Natural killer cell treated with Interleukin-12 subunit alpha and Interleukin-12 subunit beta and Interleukin-15 and Interleukin-18, amount 100 ng/mL, for 72 hours (primary cell): Measurements from ENCODE around the gene PAM. TPM values are rescaled to one million over a fixed set of nuclear protein-coding genes. Genes with fewer than 3 reads are reported as not detected.

ENCODE experiments used
- ATAC-seq, 2 donors: fragments of 150-1000 bp; cut with Tn5 transposase in 1 of 2; sonication (Bioruptor Pico), chemical (Tn5 transposase) in 1 of 2; 2 replicates each; pipeline ENCODE4 v1.10.0; 2021
- DNase-seq: peaks from one replicate; pipeline ENCODE4 v3.0.0; 2022; ENCODE audit warnings: low spot score
- H3K27ac Mint-ChIP-seq, 2 donors: 1 replicate in 1 of 2; 2 replicates in 1 of 2; pipeline ENCODE4 v1.8.0; 2022; ENCODE audit warnings: mixed read lengths in 2 of 2, mild to moderate bottlenecking in 1 of 2, moderate library complexity in 1 of 2
- H3K27me3 Mint-ChIP-seq, 2 donors: 1 replicate in 1 of 2; 2 replicates in 1 of 2; pipeline ENCODE4 v1.8.0; 2022; ENCODE audit warnings: mixed read lengths in 2 of 2
- H3K36me3 Mint-ChIP-seq: one replicate; pipeline ENCODE4 v1.8.0; 2022; ENCODE audit warnings: mixed read lengths
- H3K4me1 Mint-ChIP-seq, 2 donors: 1 replicate in 1 of 2; 2 replicates in 1 of 2; pipeline ENCODE4 v1.8.0; 2022; ENCODE audit warnings: low read depth in 2 of 2, mixed read lengths in 2 of 2, mild to moderate bottlenecking in 1 of 2
- H3K4me3 Mint-ChIP-seq: one replicate; pipeline ENCODE4 v1.8.0; 2022; ENCODE audit warnings: mixed read lengths
- H3K9me3 Mint-ChIP-seq: 2 replicates; pipeline ENCODE4 v1.8.0; 2022; ENCODE audit warnings: mixed read lengths
- total RNA-seq, 2 donors: library from RNA; stranded (reverse); gene quantifications; one replicate each; pipeline ENCODE4 v1.2.3, GENCODE V29; 2022

PAM gene
- total RNA-seq, 2 donors from 2014 or later = 86.3 to 124 TPM

GRCh38 chr5:102815540-102816332 is 60.6 kb downstream of the PAM start:
- Mint-ChIP-seq H3K4me3 (peak overlapping the region; percentile 11), H3K27me3 (no peaks in the 10 kb centered on the region), H3K27ac (peak overlapping the region; percentile 8 to 9), H3K4me1 (peaks cover 28 to 30% of the 10 kb centered on the region in 2 donors), H3K36me3 (no peaks in the 10 kb centered on the region), H3K9me3 (peaks cover 2% of the 10 kb centered on the region)
- DNase-seq (no peak), ATAC-seq (no peak)

- DNase-seq (no peak), ATAC-seq (no peak)
- Mint-ChIP-seq H3K9me3 (peaks cover 2% of the 10 kb centered on the region), H3K4me3 (peak overlapping the region; percentile 1), H3K27ac (peak overlapping the region; percentile 1 to 40), H3K36me3 (no peaks in the 10 kb centered on the region), H3K27me3 (no peaks in the 10 kb centered on the region), H3K4me1 (peaks cover 37 to 38% of the 10 kb centered on the region in 2 donors)
These were observed 63.2 kb downstream of the PAM start for GRCh38 chr5:102818345-102818744.

DNA sequence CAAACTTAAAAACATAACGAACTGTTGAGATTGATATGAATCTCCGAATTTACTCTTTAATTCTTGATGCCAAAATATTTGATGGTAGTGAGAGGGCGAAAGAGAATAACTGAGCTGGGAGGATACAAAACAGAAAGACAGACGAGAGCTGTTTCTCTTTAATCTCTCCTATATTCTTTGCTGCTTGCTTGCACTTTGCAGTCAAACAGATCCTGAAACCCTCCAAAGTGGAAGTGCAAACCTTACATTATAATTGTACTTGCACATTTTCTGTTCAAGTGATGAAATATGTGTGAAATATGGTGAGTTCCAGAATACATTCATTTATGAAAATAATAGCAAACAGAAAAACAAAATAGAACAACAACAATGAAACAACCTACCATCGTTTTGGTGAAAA is 63.8 kb downstream of the PAM start:
- H3K9me3 Mint-ChIP-seq = peaks cover 2% of the 10 kb centered on the region
- DNase-seq = no peak
- no peaks in the 10 kb centered on the region for H3K27me3 Mint-ChIP-seq
- ATAC-seq = no peak
- H3K4me3 Mint-ChIP-seq = peak overlapping the region; percentile 1
- H3K4me1 Mint-ChIP-seq = peaks cover 38 to 39% of the 10 kb centered on the region in 2 donors
- H3K27ac Mint-ChIP-seq = peak overlapping the region; percentile 1 to 40
- no peaks in the 10 kb centered on the region for H3K36me3 Mint-ChIP-seq

DNA sequence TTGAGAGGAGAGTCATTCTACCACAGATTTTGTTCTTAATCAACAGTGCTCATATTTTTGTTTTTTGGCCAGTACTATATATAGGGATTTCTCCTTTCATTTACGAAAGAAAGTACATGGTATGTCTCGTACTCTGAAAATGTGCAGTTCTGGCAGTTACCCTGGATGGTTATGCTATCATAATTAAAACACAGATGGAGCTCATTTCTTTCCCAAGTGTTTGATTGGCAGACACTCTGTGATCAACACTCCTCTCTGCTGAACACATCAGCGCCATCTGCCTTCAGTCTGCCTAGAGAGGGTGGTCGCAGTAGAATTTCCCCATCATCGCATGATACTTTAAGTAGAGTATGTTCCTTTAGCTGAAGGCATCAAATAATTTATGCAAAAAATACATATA is 64.5 kb downstream of the PAM start:
- Mint-ChIP-seq H3K27me3 (no peaks in the 10 kb centered on the region), H3K36me3 (no peaks in the 10 kb centered on the region), H3K27ac (no peak overlapping the region), H3K4me1 (peaks cover 37 to 39% of the 10 kb centered on the region in 2 donors), H3K9me3 (peaks cover 2% of the 10 kb centered on the region), H3K4me3 (no peak overlapping the region)
- no peak for DNase-seq
- no peak for ATAC-seq

- Mint-ChIP-seq H3K27me3 (no peaks in the 10 kb centered on the region), H3K4me3 (no peak overlapping the region), H3K27ac (peak overlapping the region in 1 of 2 donors; percentile 74), H3K36me3 (no peaks in the 10 kb centered on the region), H3K4me1 (peaks cover 17 to 24% of the 10 kb centered on the region in 2 donors), H3K9me3 (no peaks in the 10 kb centered on the region)
- DNase-seq (no peak), ATAC-seq (no peak)
These were observed 68.4 kb downstream of the PAM start for GRCh38 chr5:102823441-102823874.

GRCh38 chr5:102826629-102827028 is 71.5 kb downstream of the PAM start:
- ATAC-seq = no peak
- H3K4me3 Mint-ChIP-seq = no peak overlapping the region
- no peaks in the 10 kb centered on the region for H3K27me3 Mint-ChIP-seq
- H3K4me1 Mint-ChIP-seq = peaks cover 15 to 28% of the 10 kb centered on the region in 2 donors
- DNase-seq = no peak
- no peaks in the 10 kb centered on the region for H3K36me3 Mint-ChIP-seq
- no peak overlapping the region for H3K27ac Mint-ChIP-seq
- H3K9me3 Mint-ChIP-seq = no peaks in the 10 kb centered on the region

- no peak for ATAC-seq
- Mint-ChIP-seq H3K27me3 (no peaks in the 10 kb centered on the region), H3K36me3 (peaks cover 6% of the 10 kb centered on the region), H3K4me3 (no peak overlapping the region), H3K9me3 (peaks cover 4% of the 10 kb centered on the region), H3K4me1 (peaks cover 34 to 40% of the 10 kb centered on the region in 2 donors), H3K27ac (peak overlapping the region in 1 of 2 donors; percentile 27)
- DNase-seq = no peak
These were observed 75.1 kb downstream of the PAM start for GRCh38 chr5:102830241-102830640.

DNA sequence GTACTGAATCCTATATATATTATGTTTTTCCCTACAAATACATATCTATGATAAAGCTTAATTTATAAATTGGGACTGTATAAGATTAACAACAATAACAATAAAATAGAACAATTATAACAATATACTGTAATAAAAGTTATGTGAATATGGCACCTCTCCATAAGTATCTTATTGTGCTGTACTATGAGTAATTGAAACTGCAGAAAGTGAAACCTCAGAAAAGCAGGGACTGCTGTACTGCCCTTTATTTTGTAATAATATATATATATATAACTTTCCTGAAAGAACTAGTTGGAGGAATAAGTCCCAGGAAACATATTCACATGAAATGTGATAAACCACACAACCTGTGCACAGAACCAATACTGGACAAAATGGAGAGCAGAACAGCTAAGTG is 77.3 kb downstream of the PAM start:
- Mint-ChIP-seq H3K27me3 (no peaks in the 10 kb centered on the region), H3K36me3 (peaks cover 6% of the 10 kb centered on the region), H3K4me3 (peak overlapping the region; percentile 54), H3K27ac (peak overlapping the region; percentile 87 to 94), H3K4me1 (peaks cover 50 to 62% of the 10 kb centered on the region in 2 donors), H3K9me3 (peaks cover 4% of the 10 kb centered on the region)
- DNase-seq (no peak), ATAC-seq (peak; percentile 72 to 79)

DNA sequence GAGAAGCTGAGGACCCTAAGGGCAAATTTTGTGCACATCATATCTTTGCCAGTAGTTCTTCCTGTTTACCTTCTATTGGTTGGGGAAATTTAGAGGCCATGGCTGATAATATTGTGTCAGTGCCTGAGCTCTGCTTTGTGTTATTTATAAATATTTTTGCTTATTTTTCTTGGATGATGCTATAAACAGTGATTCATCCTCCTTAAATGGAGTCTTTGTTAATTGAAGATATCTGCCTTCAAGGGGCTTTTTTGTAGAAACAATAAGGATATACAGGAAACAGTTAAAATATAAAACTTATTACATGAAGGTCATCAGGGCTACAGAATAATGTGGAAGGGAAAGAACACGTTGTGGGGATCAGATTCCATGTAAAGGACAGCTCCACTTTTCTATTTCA is 78.0 kb downstream of the PAM start:
- Mint-ChIP-seq H3K27ac (peak overlapping the region; percentile 87 to 94), H3K9me3 (peaks cover 4% of the 10 kb centered on the region), H3K27me3 (no peaks in the 10 kb centered on the region), H3K4me1 (peaks cover 51 to 65% of the 10 kb centered on the region in 2 donors), H3K4me3 (peak overlapping the region; percentile 54), H3K36me3 (peaks cover 6% of the 10 kb centered on the region)
- DNase-seq (no peak), ATAC-seq (no peak)

GRCh38 chr5:102834438-102834964 is 79.4 kb downstream of the PAM start:
- DNase-seq (no peak), ATAC-seq (peak; percentile 67 to 72)
- peaks cover 48 to 68% of the 10 kb centered on the region in 2 donors for H3K4me1 Mint-ChIP-seq
- H3K27ac Mint-ChIP-seq = peak overlapping the region; percentile 87 to 94
- H3K4me3 Mint-ChIP-seq = peak overlapping the region; percentile 76
- H3K36me3 Mint-ChIP-seq = peaks cover 6% of the 10 kb centered on the region
- no peaks in the 10 kb centered on the region for H3K27me3 Mint-ChIP-seq
- peaks cover 4% of the 10 kb centered on the region for H3K9me3 Mint-ChIP-seq

GRCh38 chr5:102835717-102836116 is 80.6 kb downstream of the PAM start:
- peak overlapping the region; percentile 87 to 94 for H3K27ac Mint-ChIP-seq
- no peaks in the 10 kb centered on the region for H3K27me3 Mint-ChIP-seq
- no peak for DNase-seq
- H3K4me1 Mint-ChIP-seq = peaks cover 41 to 68% of the 10 kb centered on the region in 2 donors
- H3K9me3 Mint-ChIP-seq = peaks cover 4% of the 10 kb centered on the region
- peak; percentile 53 to 58 for ATAC-seq
- H3K4me3 Mint-ChIP-seq = peak overlapping the region; percentile 63
- peaks cover 6% of the 10 kb centered on the region for H3K36me3 Mint-ChIP-seq

DNA sequence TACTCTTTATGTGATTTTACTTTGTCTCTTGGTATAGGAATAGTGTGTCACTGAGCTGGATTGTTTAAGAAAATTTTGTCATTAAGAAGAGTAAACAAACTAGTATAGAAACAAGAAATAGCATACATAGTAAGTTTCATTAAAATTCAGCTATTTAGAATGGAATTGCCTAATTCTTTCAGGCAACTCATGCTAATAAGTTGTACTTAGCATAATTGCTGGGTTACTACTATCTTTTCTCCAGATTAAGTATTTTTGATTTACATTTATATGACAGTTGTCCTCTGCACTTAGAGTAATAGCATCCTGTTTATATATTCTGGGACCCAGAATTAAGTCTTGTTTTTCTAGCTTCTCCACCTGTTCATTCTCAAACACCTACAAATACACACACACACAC is 85.9 kb downstream of the PAM start:
- ATAC-seq (no peak), DNase-seq (no peak)
- Mint-ChIP-seq H3K4me1 (peaks cover 33 to 44% of the 10 kb centered on the region in 2 donors), H3K9me3 (no peaks in the 10 kb centered on the region), H3K4me3 (no peak overlapping the region), H3K27me3 (no peaks in the 10 kb centered on the region), H3K27ac (no peak overlapping the region), H3K36me3 (peaks cover 11% of the 10 kb centered on the region)

GRCh38 chr5:102843997-102844396 is 88.9 kb downstream of the PAM start:
- H3K4me1 Mint-ChIP-seq = peaks cover 27 to 34% of the 10 kb centered on the region in 2 donors
- no peak overlapping the region for H3K27ac Mint-ChIP-seq
- no peak overlapping the region for H3K4me3 Mint-ChIP-seq
- H3K9me3 Mint-ChIP-seq = peaks cover 4% of the 10 kb centered on the region
- peaks cover 21% of the 10 kb centered on the region for H3K36me3 Mint-ChIP-seq
- DNase-seq = no peak
- ATAC-seq = no peak
- H3K27me3 Mint-ChIP-seq = no peaks in the 10 kb centered on the region

GRCh38 chr5:102845041-102845440 is 89.9 kb downstream of the PAM start:
- Mint-ChIP-seq H3K4me1 (peaks cover 27 to 34% of the 10 kb centered on the region in 2 donors), H3K4me3 (peak overlapping the region; percentile 31), H3K36me3 (peaks cover 21% of the 10 kb centered on the region), H3K9me3 (peaks cover 4% of the 10 kb centered on the region), H3K27me3 (no peaks in the 10 kb centered on the region), H3K27ac (peak overlapping the region; percentile 13 to 77)
- no peak for DNase-seq
- no peak for ATAC-seq
